ENCODE data around the gene TUBA1C. TPM values are rescaled to one million over a fixed set of nuclear protein-coding genes. Genes with fewer than 3 reads are reported as not detected.
A peak's percentile ranks its signal among the peaks of the same experiment; 100 is the strongest.

Gene TUBA1C
- total and polyA plus RNA-seq, 9 of the 15 experiments (the other 6 are each of a cell fraction or from before 2014, with no cell fraction given), result 755 to 3,012 (median 914) TPM

DNA sequence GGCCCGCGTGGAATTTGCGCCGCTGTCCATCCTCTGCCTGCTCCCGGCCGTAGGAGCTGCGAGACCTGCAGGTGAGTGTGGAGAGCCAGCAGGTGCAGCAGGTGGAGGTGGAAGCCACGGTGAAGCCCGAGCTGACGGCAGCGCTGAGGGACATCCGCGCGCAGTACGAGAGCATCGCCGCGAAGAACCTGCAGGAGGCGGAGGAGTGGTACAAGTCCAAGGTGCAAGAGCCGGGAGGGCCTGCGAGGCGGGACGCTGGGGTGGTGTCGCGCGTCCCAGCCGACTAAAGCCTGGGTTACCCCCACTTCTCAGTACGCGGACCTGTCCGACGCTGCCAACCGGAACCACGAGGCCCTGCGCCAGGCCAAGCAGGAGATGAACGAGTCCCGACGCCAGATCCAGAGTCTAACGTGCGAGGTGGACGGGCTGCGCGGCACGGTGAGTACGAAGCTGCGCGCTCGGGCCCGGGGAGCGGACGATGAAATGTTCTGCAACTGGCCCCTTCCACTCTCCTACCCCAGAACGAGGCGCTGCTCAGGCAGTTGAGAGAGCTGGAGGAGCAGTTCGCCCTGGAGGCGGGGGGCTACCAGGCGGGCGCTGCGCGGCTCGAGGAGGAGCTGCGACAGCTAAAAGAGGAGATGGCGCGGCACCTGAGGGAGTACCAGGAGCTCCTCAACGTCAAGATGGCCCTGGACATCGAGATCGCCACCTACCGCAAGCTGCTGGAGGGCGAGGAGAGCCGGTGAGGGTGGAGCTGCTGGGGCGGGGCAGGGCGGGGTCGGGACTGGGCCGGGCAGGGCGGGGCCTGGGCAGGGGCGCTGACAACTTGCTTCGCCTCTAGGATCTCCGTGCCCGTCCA lies 32.2 kb downstream of the TUBA1C start (continued):
- no peak for TF ChIP-seq ZNF277 (CRISPR knock-in tag; IDR thresholded peaks at IDR 0.05; ENCODE audit: borderline replicate concordance)
- TF ChIP-seq FOS (IDR thresholded peaks at IDR 0.05; ENCODE audit: extremely low read depth, insufficient read length), result no peak
- TF ChIP-seq HMG20B (CRISPR knock-in tag; IDR thresholded peaks at IDR 0.05), result no peak
- TF ChIP-seq ZNF766 (CRISPR knock-in tag; conservative IDR thresholded peaks at IDR 0.05), result no peak
- no peak for TF ChIP-seq MXI1 (IDR thresholded peaks at IDR 0.05; ENCODE audit: low read depth, low read length)
- TF ChIP-seq TAF9B (IDR thresholded peaks at IDR 0.05; ENCODE audit: partially characterized antibody), result no peak
- no peak for TF ChIP-seq ZNF75A (CRISPR knock-in tag; IDR thresholded peaks at IDR 0.05)
- no peak for TF ChIP-seq FOXJ3 (CRISPR knock-in tag; IDR thresholded peaks at IDR 0.05)
- no peak for TF ChIP-seq MTA2 (IDR thresholded peaks at IDR 0.05; ENCODE audit: low read depth)
- TF ChIP-seq CBFA2T3 (IDR thresholded peaks at IDR 0.05), result no peak
- TF ChIP-seq RBM22 (IDR thresholded peaks at IDR 0.05; ENCODE audit: low read depth, low read length, poor library complexity, severe bottlenecking), result no peak
- TF ChIP-seq L3MBTL2 (IDR thresholded peaks at IDR 0.05), result peak; percentile 89
- no peak for TF ChIP-seq ZNF583 (CRISPR knock-in tag; IDR thresholded peaks at IDR 0.05)
- no peak for TF ChIP-seq ZNF696 (CRISPR knock-in tag; conservative IDR thresholded peaks at IDR 0.05)
- no peak for TF ChIP-seq NBN (IDR thresholded peaks at IDR 0.05; ENCODE audit: low read depth)
- no peak for TF ChIP-seq TFAM (CRISPR knock-in tag; conservative IDR thresholded peaks at IDR 0.05)
- no peak for TF ChIP-seq TCF3 (CRISPR knock-in tag; IDR thresholded peaks at IDR 0.05)
- no peak for TF ChIP-seq DACH1 (IDR thresholded peaks at IDR 0.05; ENCODE audit: partially characterized antibody)
- TF ChIP-seq ILK (tag; IDR thresholded peaks at IDR 0.05; ENCODE audit: borderline replicate concordance, low read depth), result no peak
- no peak for TF ChIP-seq SP1 (CRISPR knock-in tag; IDR thresholded peaks at IDR 0.05)
- TF ChIP-seq ID3 (CRISPR knock-in tag; IDR thresholded peaks at IDR 0.05), result no peak
- no peak for TF ChIP-seq ID3 (tag; IDR thresholded peaks at IDR 0.05)

Measured in K562 (cell line).